T-helper 17 cell (primary cell): Measurements from ENCODE around the gene ASAP3. TPM values are rescaled to one million over a fixed set of nuclear protein-coding genes. Genes with fewer than 3 reads are reported as not detected.

Source experiments
- ATAC-seq: fragments of 150-1000 bp; cut with Tn5 transposase; 2 replicates; pipeline ENCODE4 v1.10.0; 2021; ENCODE audit warnings: mild to moderate bottlenecking, moderate library complexity
- DNase-seq, 3 donors: peaks; one replicate each; pipeline versions ENCODE4 v3.0.0 to v3.0.0-alpha.2; 2020 to 2021
- H3K9me3 ChIP-seq: one replicate; pipeline ENCODE4 v1.7.0; 2013; ENCODE audit warnings: low read length, mild to moderate bottlenecking; ENCODE audit not compliant: control insufficient read depth, poor library complexity, severe bottlenecking
- H3K27ac Mint-ChIP-seq: one replicate; pipeline ENCODE4 v1.8.0; 2022; ENCODE audit warnings: mild to moderate bottlenecking, moderate library complexity, mixed read lengths
- H3K27me3 Mint-ChIP-seq: one replicate; pipeline ENCODE4 v1.8.0; 2022; ENCODE audit warnings: mixed read lengths
- H3K36me3 Mint-ChIP-seq: one replicate; pipeline ENCODE4 v1.8.0; 2022; ENCODE audit warnings: low read depth, mixed read lengths
- H3K4me1 Mint-ChIP-seq: one replicate; pipeline ENCODE4 v1.8.0; 2022; ENCODE audit warnings: mild to moderate bottlenecking, mixed read lengths
- H3K4me3 Mint-ChIP-seq: one replicate; pipeline ENCODE4 v1.8.0; 2022; ENCODE audit warnings: mild to moderate bottlenecking, moderate library complexity, mixed read lengths
- total RNA-seq, 4 donors: library from RNA in 2 of 4; stranded (reverse) in 2 of 4; gene quantifications; one replicate each; pipeline ENCODE4 v1.2.3 and lab custom pipeline; 2022 to 2026

ASAP3 gene
- total RNA-seq, 2 donors from 2014 or later, result 1.5 to 6.4 TPM

DNA sequence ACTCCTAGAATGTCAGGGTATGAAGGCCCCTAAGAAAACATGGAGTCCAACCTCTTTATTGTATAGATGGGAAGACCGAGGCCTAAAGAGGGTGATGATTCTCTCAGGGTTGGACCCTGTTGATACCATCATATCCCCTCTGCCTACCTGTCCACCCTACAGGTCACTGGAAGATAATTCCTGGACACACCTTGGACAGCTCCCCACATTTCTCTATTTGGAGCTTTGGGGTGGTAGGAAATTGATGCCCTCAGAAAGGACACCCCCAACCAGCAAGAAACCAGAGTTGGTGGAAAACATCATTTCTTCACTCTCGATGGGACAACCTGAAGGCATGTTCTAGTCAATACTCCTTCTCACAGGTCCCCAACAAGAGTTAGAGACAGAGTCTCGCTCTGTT, 56.4 kb downstream of the ASAP3 start:
- no peaks in the 10 kb centered on the region for H3K9me3 ChIP-seq
- no peak overlapping the region for H3K27ac Mint-ChIP-seq
- H3K4me3 Mint-ChIP-seq, result no peak overlapping the region
- DNase-seq, result no peak
- peaks cover 2% of the 10 kb centered on the region for H3K36me3 Mint-ChIP-seq
- peaks cover 16% of the 10 kb centered on the region for H3K4me1 Mint-ChIP-seq
- no peak for ATAC-seq
- peaks cover 12% of the 10 kb centered on the region for H3K27me3 Mint-ChIP-seq

DNA sequence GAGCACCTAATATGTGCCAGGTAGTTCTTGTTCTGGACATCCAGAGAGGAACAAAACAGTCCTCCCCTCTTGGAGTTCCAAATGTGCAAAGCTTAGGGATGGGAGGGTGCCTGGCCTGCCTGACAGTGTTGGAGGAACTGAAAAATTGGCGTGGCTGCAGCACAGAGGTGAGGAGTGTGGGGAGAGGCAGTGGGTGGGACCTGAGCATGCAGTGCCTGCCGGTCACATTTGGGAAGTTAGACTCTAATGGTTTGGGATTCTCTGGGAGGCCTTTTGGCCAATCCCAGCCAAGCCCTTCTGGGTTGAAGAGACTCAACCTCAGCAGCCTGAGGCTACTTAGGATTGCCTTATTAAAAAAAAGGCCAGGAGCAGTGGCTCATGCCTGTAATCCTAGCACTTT, 57.2 kb downstream of the ASAP3 start:
- H3K9me3 ChIP-seq, result no peaks in the 10 kb centered on the region
- DNase-seq (no peak), ATAC-seq (no peak)
- no peak overlapping the region for H3K27ac Mint-ChIP-seq
- H3K4me3 Mint-ChIP-seq, result no peak overlapping the region
- H3K36me3 Mint-ChIP-seq, result peaks cover 2% of the 10 kb centered on the region
- peaks cover 12% of the 10 kb centered on the region for H3K27me3 Mint-ChIP-seq
- peaks cover 23% of the 10 kb centered on the region for H3K4me1 Mint-ChIP-seq

DNA sequence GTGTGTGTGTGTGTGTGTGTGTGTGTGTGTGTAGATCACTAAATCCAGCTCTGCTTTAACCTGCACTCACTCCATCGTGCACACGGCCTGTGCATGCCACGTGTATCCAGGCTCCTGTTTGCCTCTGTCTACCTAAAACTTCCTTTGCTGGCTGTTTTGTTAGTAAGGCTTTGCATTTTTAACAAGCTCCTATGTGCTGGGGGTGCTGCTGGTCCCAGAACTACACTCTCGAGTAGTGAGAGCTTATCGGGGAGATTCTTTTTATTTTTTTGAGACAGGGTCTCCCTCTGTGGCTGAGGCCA, 58.8 kb downstream of the ASAP3 start:
- Mint-ChIP-seq H3K4me1 (peaks cover 24% of the 10 kb centered on the region), H3K4me3 (peak overlapping the region; percentile 95), H3K27me3 (peaks cover 12% of the 10 kb centered on the region), H3K27ac (peak overlapping the region; percentile 37), H3K36me3 (peaks cover 2% of the 10 kb centered on the region)
- H3K9me3 ChIP-seq, result no peaks in the 10 kb centered on the region
- ATAC-seq, result no peak
- DNase-seq, result no peak

DNA sequence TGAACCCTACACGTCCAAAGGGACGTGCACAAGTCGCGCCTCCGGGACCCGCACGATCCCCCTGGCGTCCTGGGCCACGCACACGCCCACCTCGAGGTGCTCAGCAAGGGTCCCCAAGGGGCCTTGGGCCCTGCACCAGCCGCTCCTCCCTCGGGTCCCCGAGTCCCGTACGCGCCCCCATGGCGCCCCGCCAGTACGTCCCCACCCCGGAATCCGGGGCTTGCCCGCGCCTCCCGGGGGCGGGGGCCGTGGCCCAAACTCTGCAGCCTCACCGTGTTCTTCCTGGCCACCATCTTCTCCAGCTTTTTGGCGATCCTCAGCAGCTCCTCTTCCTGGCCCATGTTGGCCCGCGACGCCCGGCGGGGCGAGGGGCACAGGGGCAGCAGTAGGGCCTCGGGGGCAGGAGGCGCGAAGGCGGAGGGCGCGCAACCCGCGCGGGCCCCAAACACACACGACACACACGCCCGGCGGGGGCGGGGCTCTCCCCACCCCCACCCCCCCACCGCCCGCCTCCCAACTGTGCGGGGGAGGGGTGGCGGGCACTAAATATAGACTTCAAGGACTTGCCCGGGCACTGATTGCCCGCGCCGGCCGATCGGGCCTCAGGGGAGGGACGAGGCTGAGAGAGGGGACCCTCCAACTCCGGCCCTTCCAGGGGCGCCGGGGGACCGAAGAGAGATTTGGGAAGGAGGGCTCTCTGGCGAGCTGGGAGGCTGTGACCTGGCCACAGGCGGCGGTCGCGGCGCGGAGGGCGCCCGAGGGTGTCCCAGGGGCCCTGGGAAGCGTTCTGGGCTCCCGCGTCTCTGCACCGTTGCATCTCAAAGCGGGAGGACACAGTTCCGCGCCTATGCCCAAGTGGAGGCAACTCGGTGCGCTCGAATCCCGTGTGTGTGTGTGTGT, 59.4 kb downstream of the ASAP3 start, which contains the start of gene TCEA3:
Gene TCEA3 (minus strand): TSS at position 456 of the 900 bp plus-strand sequence. CDS start 115 bp downstream, at position 341.
- Mint-ChIP-seq H3K27me3 (peaks cover 12% of the 10 kb centered on the region), H3K36me3 (peaks cover 2% of the 10 kb centered on the region), H3K4me3 (peak within 1 kb of the TSS; percentile 95), H3K27ac (peak within 1 kb of the TSS; percentile 37), H3K4me1 (peaks cover 24% of the 10 kb centered on the region)
- H3K9me3 ChIP-seq, result no peaks in the 10 kb centered on the region
- ATAC-seq (peak; percentile 60), DNase-seq (peak in 1 of 3 donors; percentile 15)

DNA sequence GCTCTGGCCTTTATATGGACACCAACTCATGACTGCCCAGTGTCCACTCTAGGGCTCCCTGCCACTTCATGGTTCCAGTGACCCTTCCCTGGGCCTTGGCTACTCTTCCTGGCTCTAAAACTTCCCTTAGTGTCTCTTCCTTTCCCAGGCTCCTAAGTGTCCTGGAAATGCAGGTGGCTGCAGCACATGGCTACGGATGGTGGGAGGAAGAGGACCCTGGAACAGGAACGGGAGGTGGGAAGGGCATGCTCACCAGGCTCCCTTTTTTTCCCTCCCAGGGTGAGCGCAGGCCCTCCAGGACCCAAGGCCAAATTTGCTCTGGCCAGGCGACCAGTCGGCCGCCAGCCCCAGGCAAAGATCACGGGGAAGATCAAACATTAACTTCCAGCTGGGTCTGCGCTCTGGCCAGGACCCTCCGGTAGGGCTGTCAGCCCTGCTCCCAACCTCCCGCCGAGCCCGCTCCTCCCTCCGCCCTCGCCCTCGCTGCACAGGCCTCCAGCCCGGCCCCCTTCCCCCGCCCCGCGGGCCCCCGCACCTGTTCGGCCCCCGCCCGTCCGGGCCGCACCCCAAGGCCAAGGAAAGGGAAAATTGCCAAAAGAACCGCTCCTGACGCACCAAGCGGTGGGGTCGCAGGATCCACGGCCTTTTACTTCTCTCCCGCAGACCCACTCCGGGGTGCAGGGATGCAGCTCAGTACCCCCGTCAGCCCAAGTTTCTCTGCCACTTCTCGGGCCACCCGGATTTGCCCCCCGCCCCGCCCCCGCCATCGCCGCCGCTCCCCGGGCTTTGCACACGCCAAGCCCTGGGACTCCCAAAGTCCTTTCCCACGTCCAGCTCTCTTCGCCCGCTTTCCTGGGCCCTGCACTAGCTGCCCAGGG, 60.3 kb downstream of the ASAP3 start:
- DNase-seq (no peak), ATAC-seq (no peak)
- peaks cover 12% of the 10 kb centered on the region for H3K27me3 Mint-ChIP-seq
- no peaks in the 10 kb centered on the region for H3K9me3 ChIP-seq
- peaks cover 22% of the 10 kb centered on the region for H3K4me1 Mint-ChIP-seq
- peak overlapping the region; percentile 75 for H3K27ac Mint-ChIP-seq
- peak overlapping the region; percentile 95 for H3K4me3 Mint-ChIP-seq
- H3K36me3 Mint-ChIP-seq, result peaks cover 2% of the 10 kb centered on the region

DNA sequence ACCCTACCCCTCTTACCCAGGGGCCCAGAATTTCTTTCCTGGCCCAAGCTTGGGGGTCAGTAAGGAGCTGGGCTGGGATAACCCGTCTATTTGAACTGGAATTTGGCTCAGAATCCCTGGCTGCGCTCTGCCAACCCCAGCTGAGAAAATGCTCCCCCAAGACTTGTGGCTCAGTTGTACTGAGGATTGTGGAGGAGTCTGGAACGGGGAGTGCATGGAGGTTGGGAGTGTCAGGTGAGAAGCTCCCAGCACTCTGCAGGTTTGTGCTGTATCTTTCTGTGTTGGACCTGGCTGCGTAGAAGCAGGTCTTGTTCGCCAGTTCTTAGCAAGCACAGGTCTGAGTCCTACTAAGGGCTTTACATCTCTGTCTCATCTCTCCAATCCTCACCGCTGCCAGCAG, 61.0 kb downstream of the ASAP3 start:
- peak overlapping the region; percentile 75 for H3K27ac Mint-ChIP-seq
- peaks cover 2% of the 10 kb centered on the region for H3K36me3 Mint-ChIP-seq
- H3K9me3 ChIP-seq, result no peaks in the 10 kb centered on the region
- DNase-seq, result no peak
- peak overlapping the region; percentile 95 for H3K4me3 Mint-ChIP-seq
- peaks cover 22% of the 10 kb centered on the region for H3K4me1 Mint-ChIP-seq
- ATAC-seq, result no peak
- peaks cover 12% of the 10 kb centered on the region for H3K27me3 Mint-ChIP-seq

DNA sequence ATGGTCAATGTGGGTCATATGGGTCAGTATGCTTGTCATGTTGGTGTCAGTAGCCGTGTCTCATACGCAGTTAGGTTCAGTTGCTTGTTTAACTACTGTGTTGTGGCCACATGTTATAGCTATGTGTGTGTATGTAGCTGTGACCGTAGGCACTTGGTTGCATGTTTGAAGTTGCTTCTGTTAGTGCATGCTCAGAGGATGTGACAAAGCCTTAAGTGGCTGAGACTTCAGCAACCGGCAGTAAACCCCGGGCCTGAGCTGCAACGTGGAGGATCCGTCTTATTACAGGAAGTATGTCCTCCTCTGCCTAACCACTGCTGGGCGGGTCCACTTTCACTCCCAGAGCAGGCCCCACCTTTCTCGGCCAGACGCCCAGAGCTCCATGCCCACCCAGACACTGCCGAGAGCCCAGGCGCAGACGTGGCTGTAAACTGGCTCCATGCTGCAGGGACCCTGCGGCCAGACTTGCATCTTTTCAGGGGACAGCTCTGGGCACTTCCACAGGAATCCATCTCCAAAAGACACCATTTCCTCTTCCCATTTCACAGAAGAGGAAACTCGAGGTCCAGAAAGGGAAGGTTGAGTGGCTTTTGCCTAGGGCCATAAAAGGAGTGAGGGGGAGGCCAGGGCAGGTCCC, 61.6 kb downstream of the ASAP3 start:
- Mint-ChIP-seq H3K27ac (peak overlapping the region; percentile 81), H3K4me1 (peaks cover 22% of the 10 kb centered on the region), H3K4me3 (peak overlapping the region; percentile 95), H3K27me3 (peaks cover 12% of the 10 kb centered on the region), H3K36me3 (peaks cover 2% of the 10 kb centered on the region)
- peak; percentile 66 for ATAC-seq
- no peaks in the 10 kb centered on the region for H3K9me3 ChIP-seq
- no peak for DNase-seq

DNA sequence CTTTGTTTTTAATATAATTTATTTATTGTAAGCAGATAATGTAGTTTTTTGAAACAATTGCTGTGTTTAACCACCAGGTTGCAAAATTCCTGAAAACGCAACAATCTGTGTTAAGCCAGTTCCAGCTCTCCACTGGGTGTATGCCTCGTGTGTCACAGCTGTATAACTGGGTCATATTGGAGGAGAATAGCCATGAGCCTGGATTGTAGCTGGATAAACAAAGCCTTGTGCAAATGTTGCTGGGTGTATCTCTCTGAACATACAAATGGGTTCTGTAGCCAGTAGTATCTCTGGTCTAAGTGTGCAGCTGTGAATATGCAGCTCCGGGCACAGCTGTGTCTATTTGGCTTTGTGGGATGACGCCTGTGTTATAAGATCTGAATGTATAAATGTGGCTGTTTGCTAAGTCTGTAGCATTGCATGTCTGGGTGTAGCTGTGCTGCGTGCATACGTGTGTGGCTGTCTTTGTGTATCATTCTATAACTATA, 62.2 kb downstream of the ASAP3 start:
- DNase-seq (no peak), ATAC-seq (no peak)
- peaks cover 22% of the 10 kb centered on the region for H3K4me1 Mint-ChIP-seq
- peak overlapping the region; percentile 81 for H3K27ac Mint-ChIP-seq
- H3K9me3 ChIP-seq, result no peaks in the 10 kb centered on the region
- H3K27me3 Mint-ChIP-seq, result peaks cover 12% of the 10 kb centered on the region
- H3K4me3 Mint-ChIP-seq, result no peak overlapping the region
- peaks cover 2% of the 10 kb centered on the region for H3K36me3 Mint-ChIP-seq

DNA sequence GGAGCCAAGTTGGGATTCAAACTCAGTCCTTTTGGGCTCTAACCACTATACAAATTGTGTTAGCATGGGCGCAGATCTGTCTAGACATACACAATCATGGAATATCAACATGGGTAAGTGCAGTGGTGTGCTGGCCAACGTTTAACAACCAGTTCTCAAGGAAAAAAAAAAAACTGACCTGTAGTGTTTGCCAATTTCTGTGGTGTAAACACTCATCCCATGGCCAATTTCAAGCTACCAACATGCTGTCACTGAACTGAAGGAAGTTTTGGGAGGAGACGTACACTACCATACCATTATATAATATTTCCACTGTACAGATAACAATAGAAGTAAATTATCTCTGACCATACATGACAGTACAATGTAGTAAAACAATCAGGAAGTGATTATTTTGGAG, 62.6 kb downstream of the ASAP3 start:
- no peak overlapping the region for H3K4me3 Mint-ChIP-seq
- H3K27me3 Mint-ChIP-seq, result peaks cover 11% of the 10 kb centered on the region
- H3K36me3 Mint-ChIP-seq, result peaks cover 2% of the 10 kb centered on the region
- no peaks in the 10 kb centered on the region for H3K9me3 ChIP-seq
- H3K27ac Mint-ChIP-seq, result no peak overlapping the region
- no peak for ATAC-seq
- H3K4me1 Mint-ChIP-seq, result peaks cover 22% of the 10 kb centered on the region
- no peak for DNase-seq

DNA sequence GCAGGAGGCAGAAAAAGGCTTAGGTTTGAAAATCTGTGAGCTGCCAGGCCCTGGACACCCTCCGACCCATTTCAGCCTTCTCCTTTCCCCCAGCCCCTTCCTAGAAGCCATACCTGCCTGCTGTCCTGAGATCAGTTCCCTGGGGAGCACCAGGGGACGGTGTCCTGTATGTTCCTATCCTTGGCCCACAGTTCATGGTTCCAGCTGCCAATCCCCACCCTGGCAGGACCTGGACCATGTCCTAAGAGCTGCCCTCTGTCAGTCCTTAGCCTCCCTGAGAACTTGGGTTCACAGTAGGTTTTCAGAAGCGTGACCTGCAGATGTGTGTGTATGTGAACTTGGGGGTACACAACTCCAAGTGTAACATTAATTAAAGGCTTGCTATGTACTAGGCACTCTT, 63.2 kb downstream of the ASAP3 start:
- Mint-ChIP-seq H3K27me3 (peaks cover 6% of the 10 kb centered on the region), H3K36me3 (peaks cover 2% of the 10 kb centered on the region), H3K27ac (no peak overlapping the region), H3K4me3 (no peak overlapping the region), H3K4me1 (peaks cover 22% of the 10 kb centered on the region)
- H3K9me3 ChIP-seq, result no peaks in the 10 kb centered on the region
- ATAC-seq, result no peak
- DNase-seq, result no peak

DNA sequence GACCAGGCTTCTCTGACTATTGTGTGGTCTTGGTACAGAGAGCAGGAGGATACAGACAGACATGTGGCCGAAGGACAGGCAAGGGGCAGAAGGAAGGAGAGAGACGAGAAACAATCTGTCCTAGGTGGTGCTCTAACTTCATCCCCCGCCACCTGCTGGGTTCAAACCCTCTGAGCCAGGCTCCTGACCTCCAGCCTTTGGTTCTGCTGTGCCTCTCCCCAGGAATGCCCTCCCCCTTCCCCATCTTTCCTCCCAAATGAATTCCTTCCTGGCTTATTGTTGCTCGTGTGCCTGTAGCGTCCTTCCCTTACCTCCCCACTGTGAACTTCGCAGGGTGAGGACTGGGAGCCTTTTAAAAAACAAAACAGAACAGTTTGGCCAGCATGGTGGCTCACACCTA, 64.8 kb downstream of the ASAP3 start:
- Mint-ChIP-seq H3K4me3 (no peak overlapping the region), H3K27ac (no peak overlapping the region), H3K36me3 (no peaks in the 10 kb centered on the region), H3K4me1 (peaks cover 20% of the 10 kb centered on the region), H3K27me3 (peaks cover 6% of the 10 kb centered on the region)
- ATAC-seq (no peak), DNase-seq (no peak)
- H3K9me3 ChIP-seq, result no peaks in the 10 kb centered on the region

DNA sequence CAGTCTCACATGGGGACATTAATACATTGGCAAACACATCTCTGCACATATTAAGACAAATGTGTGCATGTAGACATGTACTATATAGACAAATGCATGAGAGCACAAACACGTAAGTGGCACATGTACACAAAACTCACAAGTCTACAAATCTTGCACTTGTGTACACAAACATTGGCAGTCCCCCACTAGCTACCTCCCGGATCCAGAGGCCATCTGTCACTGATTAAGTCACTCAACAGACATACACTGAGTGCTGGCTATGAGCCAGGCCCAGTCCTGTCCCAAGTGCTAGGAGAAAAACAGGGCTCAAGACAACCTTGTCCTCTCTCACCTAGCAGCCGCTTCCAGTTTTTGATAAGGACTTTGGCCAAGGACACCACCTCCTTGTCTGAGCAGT, 66.4 kb downstream of the ASAP3 start:
- DNase-seq (no peak), ATAC-seq (no peak)
- H3K27ac Mint-ChIP-seq, result no peak overlapping the region
- no peaks in the 10 kb centered on the region for H3K36me3 Mint-ChIP-seq
- H3K4me1 Mint-ChIP-seq, result peaks cover 8% of the 10 kb centered on the region
- no peaks in the 10 kb centered on the region for H3K9me3 ChIP-seq
- no peaks in the 10 kb centered on the region for H3K27me3 Mint-ChIP-seq
- no peak overlapping the region for H3K4me3 Mint-ChIP-seq

DNA sequence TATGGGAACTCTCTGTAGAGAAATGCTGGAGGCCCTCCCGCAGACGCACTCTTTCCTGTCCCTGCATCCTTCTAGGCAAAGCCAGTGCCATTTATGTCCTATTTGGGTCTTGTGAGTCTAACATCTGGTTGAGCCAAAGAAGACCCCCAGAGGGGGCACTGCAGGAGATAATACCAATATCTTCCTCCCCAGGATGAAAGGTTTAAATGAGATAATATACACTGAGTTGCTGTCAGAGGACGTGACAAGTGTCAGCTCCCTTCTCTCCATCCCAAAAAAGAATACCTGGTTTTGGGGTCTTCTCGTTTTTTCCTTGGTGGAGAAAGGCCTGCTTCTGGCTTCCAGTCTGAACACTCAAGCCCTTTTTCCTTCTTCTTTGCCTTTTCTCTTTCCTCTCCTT, 67.0 kb downstream of the ASAP3 start:
- DNase-seq, result no peak
- H3K36me3 Mint-ChIP-seq, result no peaks in the 10 kb centered on the region

More for the DNA sequence above, 67.0 kb downstream of the ASAP3 start:
- Mint-ChIP-seq H3K27ac (no peak overlapping the region), H3K27me3 (no peaks in the 10 kb centered on the region), H3K4me3 (no peak overlapping the region), H3K4me1 (peaks cover 2% of the 10 kb centered on the region)
- H3K9me3 ChIP-seq, result no peaks in the 10 kb centered on the region
- ATAC-seq, result no peak
